ENCODE measurements around the gene RUBCN. TPM values are rescaled to one million over a fixed set of nuclear protein-coding genes. Genes with fewer than 3 reads are reported as not detected.

RUBCN gene
- total and polyA plus RNA-seq, 9 of the 15 experiments (the other 6 are each of a cell fraction or from before 2014, with no cell fraction given): 8.4 to 24.0 (median 11.9) TPM

GRCh38 chr3:197711973-197712707 is 24.6 kb downstream of the RUBCN start (continued):
- TF ChIP-seq ZNF75A (CRISPR knock-in tag; IDR thresholded peaks at IDR 0.05) (no peak), ZNF583 (CRISPR knock-in tag; IDR thresholded peaks at IDR 0.05) (no peak), E2F3 (CRISPR knock-in tag; IDR thresholded peaks at IDR 0.05) (no peak), ARID2 (IDR thresholded peaks at IDR 0.05) (no peak), SMAD2 (IDR thresholded peaks at IDR 0.05; ENCODE audit: low read depth, low read length) (no peak), ZNF830 (CRISPR knock-in tag; IDR thresholded peaks at IDR 0.05) (no peak), ZNF282 (CRISPR knock-in tag; IDR thresholded peaks at IDR 0.05) (no peak), IRF2 (CRISPR knock-in tag; IDR thresholded peaks at IDR 0.05) (no peak), ZNF766 (CRISPR knock-in tag; conservative IDR thresholded peaks at IDR 0.05) (no peak), RFX5 (IDR thresholded peaks at IDR 0.05; ENCODE audit: low read depth, low read length) (no peak), ETV1 (tag; conservative IDR thresholded peaks at IDR 0.05; ENCODE audit: low read depth) (peak; percentile 47; the same call in 1 of the 2 replicates), ZNF444 (CRISPR knock-in tag; IDR thresholded peaks at IDR 0.05) (no peak), ZNF134 (CRISPR knock-in tag; conservative IDR thresholded peaks at IDR 0.05) (no peak), MITF (IDR thresholded peaks at IDR 0.05) (no peak), SMARCB1 (IDR thresholded peaks at IDR 0.05; ENCODE audit: insufficient read length, low read depth) (no peak), MTA3 (IDR thresholded peaks at IDR 0.05; ENCODE audit: borderline replicate concordance) (no peak), ZNF740 (CRISPR knock-in tag; IDR thresholded peaks at IDR 0.05) (no peak), ZNF740 (tag; IDR thresholded peaks at IDR 0.05) (no peak), CHD1 (IDR thresholded peaks at IDR 0.05; ENCODE audit: low read length) (no peak), ZZZ3 (IDR thresholded peaks at IDR 0.05) (no peak)
- TF ChIP-seq, protein P1, sequence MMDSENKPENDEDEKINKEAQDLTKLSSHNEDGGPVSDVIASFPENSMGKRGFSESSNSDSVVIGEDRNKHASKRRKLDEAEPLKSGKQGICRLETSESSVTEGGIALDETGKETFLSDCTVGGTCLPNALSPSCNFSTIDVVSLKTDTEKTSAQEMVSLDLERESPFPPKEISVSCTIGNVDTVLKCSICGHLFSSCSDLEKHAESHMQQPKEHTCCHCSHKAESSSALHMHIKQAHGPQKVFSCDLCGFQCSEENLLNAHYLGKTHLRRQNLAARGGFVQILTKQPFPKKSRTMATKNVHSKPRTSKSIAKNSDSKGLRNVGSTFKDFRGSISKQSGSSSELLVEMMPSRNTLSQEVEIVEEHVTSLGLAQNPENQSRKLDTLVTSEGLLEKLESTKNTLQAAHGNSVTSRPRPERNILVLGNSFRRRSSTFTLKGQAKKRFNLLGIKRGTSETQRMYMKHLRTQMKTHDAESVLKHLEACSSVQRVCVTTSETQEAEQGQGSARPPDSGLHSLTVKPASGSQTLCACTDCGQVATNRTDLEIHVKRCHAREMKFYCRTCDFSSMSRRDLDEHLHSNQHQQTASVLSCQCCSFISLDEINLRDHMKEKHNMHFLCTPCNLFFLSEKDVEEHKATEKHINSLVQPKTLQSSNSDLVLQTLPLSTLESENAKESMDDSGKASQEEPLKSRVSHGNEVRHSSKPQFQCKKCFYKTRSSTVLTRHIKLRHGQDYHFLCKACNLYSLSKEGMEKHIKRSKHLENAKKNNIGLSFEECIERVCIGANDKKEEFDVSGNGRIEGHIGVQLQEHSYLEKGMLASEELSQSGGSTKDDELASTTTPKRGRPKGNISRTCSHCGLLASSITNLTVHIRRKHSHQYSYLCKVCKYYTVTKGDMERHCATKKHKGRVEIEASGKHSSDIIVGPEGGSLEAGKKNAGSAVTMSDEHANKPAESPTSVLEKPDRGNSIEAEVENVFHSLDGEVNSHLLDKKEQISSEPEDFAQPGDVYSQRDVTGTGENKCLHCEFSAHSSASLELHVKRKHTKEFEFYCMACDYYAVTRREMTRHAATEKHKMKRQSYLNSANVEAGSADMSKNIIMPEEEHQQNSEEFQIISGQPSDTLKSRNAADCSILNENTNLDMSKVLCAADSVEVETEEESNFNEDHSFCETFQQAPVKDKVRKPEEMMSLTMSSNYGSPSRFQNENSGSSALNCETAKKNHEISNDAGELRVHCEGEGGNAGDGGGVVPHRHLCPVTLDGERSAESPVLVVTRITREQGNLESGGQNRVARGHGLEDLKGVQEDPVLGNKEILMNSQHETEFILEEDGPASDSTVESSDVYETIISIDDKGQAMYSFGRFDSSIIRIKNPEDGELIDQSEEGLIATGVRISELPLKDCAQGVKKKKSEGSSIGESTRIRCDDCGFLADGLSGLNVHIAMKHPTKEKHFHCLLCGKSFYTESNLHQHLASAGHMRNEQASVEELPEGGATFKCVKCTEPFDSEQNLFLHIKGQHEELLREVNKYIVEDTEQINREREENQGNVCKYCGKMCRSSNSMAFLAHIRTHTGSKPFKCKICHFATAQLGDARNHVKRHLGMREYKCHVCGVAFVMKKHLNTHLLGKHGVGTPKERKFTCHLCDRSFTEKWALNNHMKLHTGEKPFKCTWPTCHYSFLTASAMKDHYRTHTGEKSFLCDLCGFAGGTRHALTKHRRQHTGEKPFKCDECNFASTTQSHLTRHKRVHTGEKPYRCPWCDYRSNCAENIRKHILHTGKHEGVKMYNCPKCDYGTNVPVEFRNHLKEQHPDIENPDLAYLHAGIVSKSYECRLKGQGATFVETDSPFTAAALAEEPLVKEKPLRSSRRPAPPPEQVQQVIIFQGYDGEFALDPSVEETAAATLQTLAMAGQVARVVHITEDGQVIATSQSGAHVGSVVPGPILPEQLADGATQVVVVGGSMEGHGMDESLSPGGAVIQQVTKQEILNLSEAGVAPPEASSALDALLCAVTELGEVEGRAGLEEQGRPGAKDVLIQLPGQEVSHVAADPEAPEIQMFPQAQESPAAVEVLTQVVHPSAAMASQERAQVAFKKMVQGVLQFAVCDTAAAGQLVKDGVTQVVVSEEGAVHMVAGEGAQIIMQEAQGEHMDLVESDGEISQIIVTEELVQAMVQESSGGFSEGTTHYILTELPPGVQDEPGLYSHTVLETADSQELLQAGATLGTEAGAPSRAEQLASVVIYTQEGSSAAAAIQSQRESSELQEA (IDR thresholded peaks at IDR 0.05; ENCODE audit: low read depth): no peak
